ENCODE results near the gene C13orf46.
"Not testable (repeated sequence)": the region's sequence is repeated elsewhere in the genome, so short reads cannot be mapped to it uniquely, and the experiment has no call there.

Gene C13orf46

DNA sequence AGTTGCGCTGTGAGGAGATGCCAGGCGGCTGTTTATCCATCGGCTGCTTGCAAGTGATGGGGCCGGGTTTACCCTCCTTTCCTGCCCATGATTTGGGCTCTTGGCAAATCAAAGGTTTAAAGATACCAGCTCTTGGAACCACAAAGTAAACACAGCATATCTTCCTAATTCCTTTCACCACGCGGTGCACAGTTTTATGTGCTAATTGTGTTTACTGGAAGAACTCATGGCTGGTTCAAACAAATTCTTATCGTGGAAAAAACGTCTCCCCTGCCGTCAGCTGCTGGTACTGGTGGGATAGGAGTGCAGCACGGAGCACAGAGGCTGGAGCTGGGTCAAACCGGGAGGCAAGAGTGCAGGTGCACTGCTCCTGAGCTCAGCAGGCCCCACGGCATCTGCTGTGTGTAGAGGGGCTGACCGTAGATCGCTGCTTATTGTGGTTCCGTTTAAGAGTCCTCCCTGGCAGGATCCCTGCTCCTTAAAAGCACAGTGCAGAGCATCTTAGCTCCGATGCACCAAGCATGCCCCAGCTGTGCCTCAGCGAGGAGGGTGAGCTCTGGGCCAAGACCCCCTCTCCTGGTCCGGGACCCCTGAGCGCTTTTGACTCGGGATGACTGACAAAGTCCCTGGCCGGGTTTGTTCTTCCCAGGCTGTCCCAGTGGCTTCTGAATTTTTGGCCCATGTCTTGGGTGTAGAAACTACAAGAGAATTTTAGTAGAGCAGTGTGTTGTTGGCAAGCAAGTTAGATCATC, 58.7 kb downstream of the C13orf46 start:
- Histone ChIP-seq H3K27me3 (ENCODE audit: control insufficient read depth in 2 of 2, insufficient read depth in 2 of 2, low read length in 2 of 2) (peaks cover 11 to 15% of the 10 kb centered on the region in 2 donors), H3K36me3 (ENCODE audit: control insufficient read depth in 2 of 2, insufficient read depth in 2 of 2, low read length in 2 of 2) (no peaks in the 10 kb centered on the region), H3K9me3 (ENCODE audit: control insufficient read depth in 2 of 2, low read length in 2 of 2) (no peaks in the 10 kb centered on the region)

GRCh38 chr13:113914333-113915011, 59.4 kb downstream of the C13orf46 start:
- Histone ChIP-seq H3K9me3 (ENCODE audit: control insufficient read depth in 2 of 2, low read length in 2 of 2) (no peaks in the 10 kb centered on the region), H3K27me3 (ENCODE audit: control insufficient read depth in 2 of 2, insufficient read depth in 2 of 2, low read length in 2 of 2) (peaks cover 11 to 15% of the 10 kb centered on the region in 2 donors), H3K4me3 (ENCODE audit: low read length in 2 of 2) (no peak overlapping the region), H3K36me3 (ENCODE audit: control insufficient read depth in 2 of 2, insufficient read depth in 2 of 2, low read length in 2 of 2) (no peaks in the 10 kb centered on the region), H3K27ac (ENCODE audit: low read depth in 2 of 2, low read length in 2 of 2) (no peak overlapping the region), H3K9ac (ENCODE audit: low read depth in 1 of 2, low read length in 2 of 2) (no peak overlapping the region), H3K4me1 (ENCODE audit: control insufficient read depth in 2 of 2, insufficient read depth in 2 of 2, low read length in 2 of 2) (no peaks in the 10 kb centered on the region)

More for the DNA sequence above, 58.7 kb downstream of the C13orf46 start:
- Histone ChIP-seq H3K4me3 (ENCODE audit: low read length in 2 of 2) (no peak overlapping the region), H3K9ac (ENCODE audit: low read depth in 1 of 2, low read length in 2 of 2) (no peak overlapping the region), H3K4me1 (ENCODE audit: control insufficient read depth in 2 of 2, insufficient read depth in 2 of 2, low read length in 2 of 2) (no peaks in the 10 kb centered on the region), H3K27ac (ENCODE audit: low read depth in 2 of 2, low read length in 2 of 2) (no peak overlapping the region)

DNA sequence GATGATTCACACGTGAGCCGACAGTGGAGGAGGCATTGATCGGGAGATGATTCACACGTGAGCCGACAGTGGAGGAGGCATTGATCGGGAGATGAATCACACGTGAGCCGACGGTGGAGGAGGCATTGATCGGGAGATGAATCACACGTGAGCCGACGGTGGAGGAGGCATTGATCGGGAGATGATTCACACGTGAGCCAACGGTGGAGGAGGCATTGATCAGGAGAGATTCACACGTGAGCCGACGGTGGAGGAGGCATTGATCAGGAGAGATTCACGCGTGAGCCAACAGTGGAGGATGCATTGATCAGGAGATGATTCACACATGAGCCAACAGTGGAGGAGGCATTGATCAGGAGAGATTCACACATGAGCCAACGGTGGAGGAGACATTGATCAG, 60.0 kb downstream of the C13orf46 start:
- not testable (repeated sequence) for H3K4me1 ChIP-seq (ENCODE audit: control insufficient read depth in 2 of 2, insufficient read depth in 2 of 2, low read length in 2 of 2); H3K9me3 ChIP-seq (ENCODE audit: control insufficient read depth in 2 of 2, low read length in 2 of 2); H3K4me3 ChIP-seq (ENCODE audit: low read length in 2 of 2); H3K9ac ChIP-seq (ENCODE audit: low read depth in 1 of 2, low read length in 2 of 2); H3K36me3 ChIP-seq (ENCODE audit: control insufficient read depth in 2 of 2, insufficient read depth in 2 of 2, low read length in 2 of 2); H3K27ac ChIP-seq (ENCODE audit: low read depth in 2 of 2, low read length in 2 of 2)
- H3K27me3 ChIP-seq (ENCODE audit: control insufficient read depth in 2 of 2, insufficient read depth in 2 of 2, low read length in 2 of 2), result peaks cover 11 to 15% of the 10 kb centered on the region in 2 donors

DNA sequence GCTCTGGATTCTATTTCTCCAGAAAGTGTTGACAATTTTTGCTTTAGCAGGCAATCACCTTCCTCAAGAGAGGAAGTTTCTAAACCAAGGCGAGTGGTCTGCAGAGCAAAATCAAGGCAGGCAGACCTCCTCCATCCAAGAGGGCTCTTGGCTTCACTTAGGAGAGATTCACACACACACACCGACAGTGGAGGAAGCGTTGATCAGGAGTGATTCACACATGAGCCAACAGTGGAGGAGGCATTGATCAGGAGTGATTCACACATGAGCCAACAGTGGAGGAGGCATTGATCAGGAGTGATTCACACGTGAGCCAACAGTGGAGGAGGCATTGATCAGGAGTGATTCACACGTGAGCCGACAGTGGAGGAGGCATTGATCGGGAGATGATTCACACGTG, 60.5 kb downstream of the C13orf46 start:
- peaks cover 11 to 15% of the 10 kb centered on the region in 2 donors for H3K27me3 ChIP-seq (ENCODE audit: control insufficient read depth in 2 of 2, insufficient read depth in 2 of 2, low read length in 2 of 2)
- not testable (repeated sequence) for H3K4me3 ChIP-seq (ENCODE audit: low read length in 2 of 2); H3K36me3 ChIP-seq (ENCODE audit: control insufficient read depth in 2 of 2, insufficient read depth in 2 of 2, low read length in 2 of 2); H3K9me3 ChIP-seq (ENCODE audit: control insufficient read depth in 2 of 2, low read length in 2 of 2); H3K4me1 ChIP-seq (ENCODE audit: control insufficient read depth in 2 of 2, insufficient read depth in 2 of 2, low read length in 2 of 2); H3K9ac ChIP-seq (ENCODE audit: low read depth in 1 of 2, low read length in 2 of 2); H3K27ac ChIP-seq (ENCODE audit: low read depth in 2 of 2, low read length in 2 of 2)

GRCh38 chr13:113912596-113912995, 61.3 kb downstream of the C13orf46 start:
- H3K27ac ChIP-seq (ENCODE audit: low read depth in 2 of 2, low read length in 2 of 2), result no peak overlapping the region
- H3K36me3 ChIP-seq (ENCODE audit: control insufficient read depth in 2 of 2, insufficient read depth in 2 of 2, low read length in 2 of 2), result no peaks in the 10 kb centered on the region
- no peaks in the 10 kb centered on the region for H3K9me3 ChIP-seq (ENCODE audit: control insufficient read depth in 2 of 2, low read length in 2 of 2)
- H3K4me1 ChIP-seq (ENCODE audit: control insufficient read depth in 2 of 2, insufficient read depth in 2 of 2, low read length in 2 of 2), result peaks cover 0 to 6% of the 10 kb centered on the region in 2 donors
- H3K9ac ChIP-seq (ENCODE audit: low read depth in 1 of 2, low read length in 2 of 2), result no peak overlapping the region
- H3K27me3 ChIP-seq (ENCODE audit: control insufficient read depth in 2 of 2, insufficient read depth in 2 of 2, low read length in 2 of 2), result peaks cover 11 to 15% of the 10 kb centered on the region in 2 donors
- no peak overlapping the region for H3K4me3 ChIP-seq (ENCODE audit: low read length in 2 of 2)

GRCh38 chr13:113907635-113908617, 66.0 kb downstream of the C13orf46 start:
- Histone ChIP-seq H3K9me3 (ENCODE audit: control insufficient read depth in 2 of 2, low read length in 2 of 2) (no peaks in the 10 kb centered on the region), H3K4me1 (ENCODE audit: control insufficient read depth in 2 of 2, insufficient read depth in 2 of 2, low read length in 2 of 2) (peaks cover 0 to 6% of the 10 kb centered on the region in 2 donors), H3K27me3 (ENCODE audit: control insufficient read depth in 2 of 2, insufficient read depth in 2 of 2, low read length in 2 of 2) (no peaks in the 10 kb centered on the region), H3K4me3 (ENCODE audit: low read length in 2 of 2) (no peak overlapping the region), H3K27ac (ENCODE audit: low read depth in 2 of 2, low read length in 2 of 2) (no peak overlapping the region), H3K36me3 (ENCODE audit: control insufficient read depth in 2 of 2, insufficient read depth in 2 of 2, low read length in 2 of 2) (no peaks in the 10 kb centered on the region), H3K9ac (ENCODE audit: low read depth in 1 of 2, low read length in 2 of 2) (no peak overlapping the region)

GRCh38 chr13:113906571-113906970, 67.3 kb downstream of the C13orf46 start:
- Histone ChIP-seq H3K4me1 (ENCODE audit: control insufficient read depth in 2 of 2, insufficient read depth in 2 of 2, low read length in 2 of 2) (peaks cover 0 to 6% of the 10 kb centered on the region in 2 donors), H3K27ac (ENCODE audit: low read depth in 2 of 2, low read length in 2 of 2) (no peak overlapping the region), H3K9me3 (ENCODE audit: control insufficient read depth in 2 of 2, low read length in 2 of 2) (no peaks in the 10 kb centered on the region), H3K36me3 (ENCODE audit: control insufficient read depth in 2 of 2, insufficient read depth in 2 of 2, low read length in 2 of 2) (no peaks in the 10 kb centered on the region), H3K4me3 (ENCODE audit: low read length in 2 of 2) (no peak overlapping the region), H3K9ac (ENCODE audit: low read depth in 1 of 2, low read length in 2 of 2) (no peak overlapping the region), H3K27me3 (ENCODE audit: control insufficient read depth in 2 of 2, insufficient read depth in 2 of 2, low read length in 2 of 2) (no peaks in the 10 kb centered on the region)

DNA sequence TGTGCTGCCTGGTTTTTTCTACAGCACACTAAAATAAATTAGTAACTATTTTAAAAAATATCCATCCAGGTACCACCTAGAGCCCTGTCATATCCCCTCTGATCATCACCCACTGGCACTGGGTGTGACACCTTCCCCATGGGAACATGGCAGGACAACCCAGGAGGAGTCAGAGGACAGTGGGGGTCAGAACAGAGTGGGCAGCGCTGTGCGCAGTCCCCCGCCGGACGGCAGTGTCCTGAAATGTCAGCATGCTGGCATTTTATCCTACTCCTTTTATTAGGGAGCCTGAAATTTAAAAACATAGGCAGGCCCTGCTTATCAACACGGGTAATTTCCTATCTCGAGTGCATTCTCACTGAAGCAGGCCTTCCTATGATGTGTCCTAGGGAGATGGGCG, 67.9 kb downstream of the C13orf46 start:
- peaks cover 0 to 6% of the 10 kb centered on the region in 2 donors for H3K4me1 ChIP-seq (ENCODE audit: control insufficient read depth in 2 of 2, insufficient read depth in 2 of 2, low read length in 2 of 2)
- H3K9me3 ChIP-seq (ENCODE audit: control insufficient read depth in 2 of 2, low read length in 2 of 2), result no peaks in the 10 kb centered on the region
- no peaks in the 10 kb centered on the region for H3K36me3 ChIP-seq (ENCODE audit: control insufficient read depth in 2 of 2, insufficient read depth in 2 of 2, low read length in 2 of 2)
- no peak overlapping the region for H3K4me3 ChIP-seq (ENCODE audit: low read length in 2 of 2)
- H3K9ac ChIP-seq (ENCODE audit: low read depth in 1 of 2, low read length in 2 of 2), result no peak overlapping the region
- H3K27me3 ChIP-seq (ENCODE audit: control insufficient read depth in 2 of 2, insufficient read depth in 2 of 2, low read length in 2 of 2), result no peaks in the 10 kb centered on the region
- H3K27ac ChIP-seq (ENCODE audit: low read depth in 2 of 2, low read length in 2 of 2), result no peak overlapping the region

DNA sequence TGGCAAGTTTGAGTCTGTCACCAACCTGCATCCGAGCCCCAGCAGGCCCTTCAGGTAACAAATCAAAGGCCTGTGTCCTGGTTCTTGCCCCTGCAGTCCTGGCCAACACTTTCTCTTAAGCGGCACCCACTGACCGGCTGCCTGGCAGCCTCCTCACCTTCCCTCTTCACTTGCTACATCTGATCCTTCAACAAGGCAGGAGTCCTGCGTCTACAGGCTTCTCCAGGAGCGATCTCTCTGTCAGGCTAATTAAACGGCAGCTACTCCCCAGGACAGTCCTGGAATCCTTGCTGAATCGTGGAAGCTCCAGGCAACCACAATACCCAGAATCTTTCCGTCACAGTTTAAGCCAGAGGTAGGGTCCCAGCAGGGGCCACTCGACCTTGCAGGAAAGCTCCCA, 68.9 kb downstream of the C13orf46 start:
- Histone ChIP-seq H3K4me1 (ENCODE audit: control insufficient read depth in 2 of 2, insufficient read depth in 2 of 2, low read length in 2 of 2) (peaks cover 0 to 6% of the 10 kb centered on the region in 2 donors), H3K27me3 (ENCODE audit: control insufficient read depth in 2 of 2, insufficient read depth in 2 of 2, low read length in 2 of 2) (no peaks in the 10 kb centered on the region), H3K9ac (ENCODE audit: low read depth in 1 of 2, low read length in 2 of 2) (no peak overlapping the region), H3K36me3 (ENCODE audit: control insufficient read depth in 2 of 2, insufficient read depth in 2 of 2, low read length in 2 of 2) (no peaks in the 10 kb centered on the region), H3K4me3 (ENCODE audit: low read length in 2 of 2) (no peak overlapping the region), H3K27ac (ENCODE audit: low read depth in 2 of 2, low read length in 2 of 2) (no peak overlapping the region), H3K9me3 (ENCODE audit: control insufficient read depth in 2 of 2, low read length in 2 of 2) (no peaks in the 10 kb centered on the region)

Data from mucosa of rectum (tissue), 2 donors.